ENCODE measurements around the gene TPST1.
A peak's percentile ranks its signal among the peaks of the same experiment; 100 is the strongest.

TPST1 gene

DNA sequence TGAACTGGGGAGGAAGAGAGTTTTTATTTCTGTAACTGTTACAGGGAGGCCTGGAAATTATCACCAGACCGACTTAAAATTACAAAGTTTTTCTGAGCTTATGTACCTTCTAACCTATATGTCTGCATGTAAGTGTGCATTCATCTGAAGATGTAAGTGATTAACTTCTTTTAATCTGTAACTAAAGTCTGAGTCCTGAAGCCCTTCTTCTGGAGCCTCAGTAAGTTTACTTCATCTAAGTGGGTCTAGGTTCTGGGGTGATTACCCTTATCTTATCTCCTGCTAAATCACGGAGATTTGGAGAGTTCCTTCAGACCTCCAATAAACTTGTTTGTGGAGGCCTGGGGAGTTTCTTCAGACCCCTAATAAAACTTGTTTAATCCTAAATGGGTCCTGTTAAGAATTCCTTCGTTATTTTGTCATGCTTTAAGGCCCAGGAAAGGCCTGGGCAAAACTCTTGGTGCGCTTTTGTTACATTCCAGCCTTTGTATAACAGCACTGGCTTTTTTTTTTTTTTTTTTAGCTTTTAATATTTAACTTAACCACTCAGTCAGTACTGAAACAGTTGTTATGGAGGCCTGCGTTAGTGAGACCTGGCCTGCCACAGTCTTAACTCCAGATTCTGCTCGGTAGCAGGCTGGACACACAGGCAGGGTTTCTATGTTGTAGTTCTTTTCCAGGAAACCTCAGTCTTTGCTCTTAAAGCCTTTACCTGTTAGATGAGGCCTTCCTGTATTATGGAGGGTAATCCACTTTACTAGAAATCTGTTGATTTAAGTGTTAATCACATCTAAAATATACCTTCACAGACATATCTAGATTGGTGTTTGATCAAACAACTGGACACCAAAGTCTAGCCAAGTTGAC is 33.0 kb downstream of the TPST1 start:
- DNase-seq = peak; percentile 47

DNA sequence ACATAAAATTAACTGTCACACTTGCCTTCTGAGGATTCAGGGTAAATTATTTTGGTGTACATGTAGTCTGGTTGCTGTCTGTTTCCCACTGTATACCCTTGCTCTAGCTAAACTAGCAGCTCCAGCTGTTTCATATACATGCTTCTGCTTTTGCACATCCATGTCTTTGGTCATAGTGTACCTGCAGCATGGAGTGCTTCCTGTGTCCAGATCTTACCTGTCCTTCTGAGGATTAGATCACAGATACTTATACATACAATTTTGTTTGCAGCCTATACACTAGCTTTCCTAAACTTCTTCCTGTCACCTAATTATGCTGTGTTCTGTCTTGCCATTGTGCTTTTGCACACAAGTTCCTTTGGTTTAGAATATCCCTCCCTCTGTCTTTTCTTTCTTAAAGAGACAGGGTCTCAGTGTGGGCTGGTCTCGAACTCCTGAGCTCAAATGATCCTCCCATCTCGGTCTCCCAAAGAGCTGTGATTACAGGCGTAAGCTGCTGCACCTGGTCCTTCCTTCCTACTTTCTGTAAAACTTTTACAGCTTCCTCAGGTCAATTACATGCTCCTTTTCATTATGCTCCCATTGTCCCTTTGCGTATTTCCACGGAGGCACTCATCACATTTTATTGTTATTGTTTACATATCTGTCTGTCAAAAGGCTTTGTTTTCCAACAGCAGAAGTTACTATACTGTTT is 33.8 kb downstream of the TPST1 start:
- DNase-seq = peak; percentile 18

DNA sequence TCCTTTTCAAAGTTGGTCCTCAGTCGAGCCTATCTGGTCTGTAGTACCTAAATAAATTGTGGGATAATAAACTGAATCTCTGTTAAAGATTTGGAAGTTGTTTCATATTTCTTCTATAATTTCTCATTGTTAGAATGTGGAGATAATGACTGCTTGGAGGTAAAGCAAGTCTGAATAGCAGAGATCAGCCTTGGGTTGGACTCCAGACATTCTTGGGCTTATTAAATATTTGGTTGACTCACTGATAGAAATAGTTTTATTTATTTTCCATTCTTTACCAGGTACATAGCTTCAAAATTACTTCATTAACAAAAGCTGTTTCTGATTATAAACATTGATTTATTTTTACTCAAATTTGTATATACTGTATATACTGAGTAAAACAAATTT is 34.3 kb downstream of the TPST1 start:
- DNase-seq = no peak

DNA sequence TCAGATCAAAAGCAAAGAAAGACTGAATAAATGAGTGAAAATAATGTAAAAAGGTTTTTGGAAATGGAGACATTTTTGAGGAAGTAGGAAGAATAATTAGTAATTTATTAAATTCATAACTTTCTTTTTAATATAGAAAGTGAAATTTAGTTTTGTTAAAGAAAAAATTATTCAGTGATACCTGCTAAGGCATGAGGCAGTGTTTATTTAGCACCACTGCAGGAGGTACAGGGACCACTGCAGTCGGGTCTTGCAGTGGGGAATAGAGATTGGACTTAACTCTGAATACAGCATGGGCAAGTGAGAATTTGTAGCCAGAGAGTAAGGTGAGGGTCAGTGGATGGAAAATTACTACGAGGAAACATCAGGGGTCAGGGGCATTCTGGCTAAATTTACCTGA is 39.9 kb downstream of the TPST1 start:
- no peak for DNase-seq

DNA sequence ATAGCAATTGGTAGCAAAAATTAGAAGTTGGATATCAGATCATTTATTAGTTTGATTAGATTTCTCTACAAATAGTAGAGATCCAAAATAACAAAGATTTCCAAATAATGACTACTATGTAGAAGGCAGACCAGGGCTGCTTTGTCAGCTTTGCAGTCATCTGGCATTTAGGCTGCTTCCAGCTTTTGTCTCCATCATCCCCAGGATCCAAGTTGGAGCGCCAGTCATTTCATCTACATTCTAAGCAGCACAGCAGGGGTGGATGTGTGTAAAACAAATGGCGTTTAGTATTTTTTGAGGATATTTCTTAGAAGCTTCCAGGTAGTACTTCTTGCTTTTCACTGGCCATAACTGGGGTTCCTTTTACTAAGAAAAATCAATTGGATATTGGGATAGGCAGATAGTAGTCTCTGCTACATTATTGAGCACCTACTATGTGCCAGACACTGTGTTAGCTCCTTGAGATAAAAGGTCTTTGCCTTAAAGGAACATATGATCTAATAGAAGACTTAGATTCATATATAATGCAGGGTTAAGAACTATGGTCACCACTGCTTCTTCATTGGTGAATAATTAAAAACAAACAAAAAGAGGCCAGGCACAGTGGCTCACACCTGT is 41.5 kb downstream of the TPST1 start:
- DNase-seq = no peak

DNA sequence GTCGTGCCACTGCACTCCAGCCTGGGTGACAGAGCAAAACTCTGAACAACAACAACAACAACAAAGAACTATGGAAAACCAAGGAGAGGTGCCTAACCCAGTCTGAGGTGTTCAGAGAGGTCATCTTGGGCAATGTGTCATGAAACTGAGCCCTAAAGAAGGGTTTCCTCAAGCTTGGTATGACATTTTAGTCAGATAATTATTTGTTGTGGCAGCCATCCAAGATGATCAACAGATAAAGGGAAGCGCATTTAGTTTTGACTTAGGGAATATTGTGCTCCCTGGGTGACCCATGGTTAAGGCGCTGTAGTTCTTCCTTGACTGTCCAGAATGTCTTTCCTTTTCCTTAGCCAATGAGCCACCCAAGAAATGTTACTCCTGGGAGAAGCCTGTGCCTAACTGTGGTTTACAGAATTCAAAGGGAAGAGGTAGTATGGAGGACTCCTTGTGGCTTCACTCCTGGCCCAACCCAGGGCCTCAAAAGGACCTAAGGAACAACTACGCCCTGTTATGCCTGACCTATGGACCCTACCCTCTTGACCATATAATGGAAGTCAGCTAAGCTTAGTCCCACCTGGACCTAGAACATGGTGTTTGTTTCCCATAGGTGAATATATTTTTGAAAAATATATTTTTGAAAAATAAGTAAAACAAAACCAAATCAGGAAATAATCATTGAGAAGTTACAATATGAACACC is 42.4 kb downstream of the TPST1 start:
- DNase-seq = no peak

DNA sequence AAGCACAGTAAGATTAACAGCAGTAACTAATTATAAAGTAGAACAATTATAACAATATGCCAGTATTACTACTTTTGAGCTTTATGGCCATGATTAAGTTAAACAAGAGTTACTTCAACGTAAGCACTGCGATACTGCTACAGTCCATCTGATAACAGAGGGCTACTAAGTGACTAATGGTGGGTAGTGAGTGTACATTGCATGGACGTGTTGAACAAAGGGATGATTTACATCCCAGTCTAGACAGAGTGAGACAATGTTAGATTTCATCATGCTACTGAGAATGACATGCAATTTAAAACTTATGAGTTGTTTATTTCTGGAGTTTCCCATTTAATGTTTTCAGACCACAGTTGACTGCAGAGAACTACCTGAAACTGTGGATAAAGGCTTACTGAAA is 45.6 kb downstream of the TPST1 start:
- no peak for DNase-seq

DNA sequence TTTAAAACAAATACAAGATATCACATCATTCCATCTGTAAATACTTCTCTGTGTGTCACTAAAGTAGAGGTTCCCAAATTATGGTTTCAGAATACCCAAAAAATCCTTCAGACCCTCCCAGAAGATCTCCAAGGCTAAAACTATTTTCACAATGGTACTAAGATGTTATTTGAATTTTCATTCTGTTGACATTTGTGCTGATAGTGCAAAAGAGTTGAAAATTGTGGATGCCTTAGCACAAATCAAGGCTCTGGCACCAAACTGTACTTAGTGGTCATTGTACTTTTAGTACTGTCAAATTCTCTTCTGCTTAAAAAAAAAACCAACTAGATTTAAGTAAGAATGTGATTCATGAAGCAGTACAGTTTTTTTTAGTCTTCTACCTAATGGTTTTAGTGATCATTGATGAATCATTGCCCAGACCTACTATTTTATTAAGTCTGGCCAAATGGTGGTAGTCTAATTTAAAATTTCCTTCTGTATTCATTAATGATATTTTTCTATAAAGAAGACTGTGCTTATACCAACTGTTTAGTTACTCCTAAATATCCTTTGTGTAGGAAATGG is 50.5 kb downstream of the TPST1 start:
- DNase-seq = no peak

DNA sequence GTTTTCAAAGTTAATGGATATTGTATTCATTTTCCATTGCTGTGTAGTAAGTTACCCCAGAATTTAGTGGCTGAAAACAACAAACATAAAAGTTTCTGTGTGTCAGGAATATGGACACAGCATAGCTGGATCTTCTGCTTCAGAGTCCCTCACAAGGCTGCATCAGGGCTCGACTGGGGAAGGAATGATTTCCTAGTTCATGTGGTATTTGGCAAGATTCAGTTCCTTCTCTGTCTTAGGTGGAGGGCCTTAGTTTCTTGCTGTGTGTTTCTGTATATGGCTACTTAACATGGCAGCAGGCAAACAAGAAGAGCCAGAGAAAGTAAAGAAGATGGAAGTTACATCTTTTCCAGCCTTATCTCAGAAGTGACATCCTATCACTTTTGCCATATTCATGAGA is 51.1 kb downstream of the TPST1 start:
- no peak for DNase-seq

DNA sequence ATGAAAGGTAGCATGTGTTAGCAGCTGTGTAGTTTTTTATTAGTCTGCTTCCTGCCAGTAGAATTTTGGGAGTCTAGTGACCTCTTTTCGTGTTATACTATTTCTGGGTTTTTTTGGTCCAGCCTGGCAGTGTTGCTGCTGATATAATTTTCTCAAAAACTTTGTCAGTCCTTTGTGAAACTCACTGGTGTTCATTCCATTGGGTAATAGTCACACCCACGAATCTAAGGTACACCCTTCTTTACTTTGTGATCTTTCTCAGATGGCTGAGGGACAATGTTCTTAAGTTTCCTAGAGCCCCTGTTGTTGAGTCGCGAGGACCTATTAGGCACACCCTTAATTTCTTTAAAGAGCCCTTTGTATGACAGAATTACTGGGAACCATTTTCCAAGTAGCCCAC is 52.3 kb downstream of the TPST1 start:
- DNase-seq = no peak

DNA sequence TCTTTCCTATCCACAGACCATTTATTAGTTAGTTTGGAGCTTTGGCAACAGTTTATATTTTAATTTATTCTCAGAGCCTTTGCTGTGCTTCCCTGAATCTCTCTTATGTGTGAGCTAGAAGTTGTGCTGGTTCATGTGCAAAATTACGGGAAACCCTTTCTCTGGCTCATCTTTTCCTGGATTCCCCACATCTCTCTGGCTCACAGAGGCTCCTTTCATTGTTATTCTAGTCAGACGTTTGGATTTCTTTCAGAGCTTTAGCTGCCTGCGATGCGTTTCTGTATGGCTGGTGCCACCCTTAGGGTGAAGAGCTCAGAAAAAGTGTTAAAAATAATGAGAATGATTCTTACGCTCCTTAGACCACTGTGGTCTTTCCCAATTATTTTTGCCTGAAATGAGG is 53.3 kb downstream of the TPST1 start:
- no peak for DNase-seq

DNA sequence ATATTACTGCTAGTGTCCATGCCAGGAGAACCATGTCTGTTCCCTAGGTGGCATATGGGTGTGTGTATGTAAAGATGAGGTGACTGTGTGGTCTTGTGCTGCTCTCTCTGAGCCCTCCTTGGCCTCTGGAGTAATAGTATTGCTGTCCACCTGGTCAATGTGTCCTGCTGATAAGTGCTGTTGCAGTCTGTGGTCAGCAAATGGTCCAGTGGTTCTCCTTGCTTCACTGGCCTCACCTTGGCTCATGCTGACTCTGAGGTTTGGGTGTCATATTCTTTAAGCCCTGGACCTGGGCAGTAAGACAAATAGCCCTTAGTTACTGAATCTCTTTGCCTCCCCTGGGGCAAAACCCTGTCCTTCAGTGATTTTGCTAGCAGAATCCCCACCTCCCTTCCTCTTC is 56.8 kb downstream of the TPST1 start:
- no peak for DNase-seq

DNA sequence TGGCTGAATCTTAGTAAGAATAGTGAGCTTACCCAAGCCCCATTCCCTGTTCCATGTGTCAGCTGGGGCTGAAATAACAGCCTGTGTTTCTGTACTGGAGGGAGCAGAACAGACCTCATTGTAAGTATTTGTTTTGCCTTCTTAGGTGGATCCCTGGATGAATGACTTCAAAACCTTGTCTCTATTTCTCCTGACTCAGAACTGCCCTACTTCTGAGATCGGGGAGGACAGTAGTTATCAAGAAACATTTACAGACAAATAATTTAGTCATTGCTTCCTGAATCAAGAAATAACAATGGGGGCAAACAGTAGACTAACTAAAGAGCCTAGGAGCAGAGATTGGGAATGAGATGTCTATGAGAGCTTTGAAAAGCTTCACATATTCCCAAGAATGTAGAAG is 58.8 kb downstream of the TPST1 start:
- no peak for DNase-seq

DNA sequence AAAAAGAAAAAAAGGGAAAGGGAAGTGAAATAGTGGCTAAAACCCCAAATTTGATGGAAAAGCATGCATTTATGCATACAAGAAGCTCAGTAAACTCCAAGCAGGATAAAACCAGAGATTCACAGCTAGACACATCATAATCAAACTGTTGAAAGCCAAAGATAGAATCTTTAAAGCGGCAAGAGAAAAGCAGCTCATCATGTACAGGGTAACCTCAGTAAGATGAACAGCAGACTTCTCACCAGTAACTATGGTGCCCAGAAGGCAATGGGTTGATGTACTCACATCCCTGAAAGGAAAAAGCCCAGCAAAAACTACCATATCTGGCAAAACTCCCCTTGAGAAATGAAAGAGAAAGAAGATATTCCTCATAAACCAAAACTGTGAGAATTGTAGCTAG is 60.4 kb downstream of the TPST1 start:
- DNase-seq = no peak

DNA sequence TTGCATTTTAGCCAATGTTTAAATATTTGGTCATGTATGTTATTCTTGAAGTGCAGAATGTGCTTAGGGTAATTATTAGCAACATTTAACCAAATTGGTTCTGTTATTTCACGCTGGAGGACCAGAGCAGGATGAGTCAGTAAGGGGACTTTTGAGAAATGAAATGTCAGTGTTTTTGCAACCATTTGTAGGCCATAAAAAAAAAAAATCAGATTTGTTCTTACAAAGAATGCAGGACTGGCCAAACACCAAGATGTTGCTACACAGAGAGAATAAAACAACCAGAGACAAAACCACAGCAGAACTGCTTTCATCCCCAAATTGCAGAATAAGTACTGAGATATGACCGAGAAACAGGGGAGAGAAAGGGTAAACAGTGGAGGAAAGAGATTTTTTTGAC is 62.1 kb downstream of the TPST1 start:
- no peak for DNase-seq

DNA sequence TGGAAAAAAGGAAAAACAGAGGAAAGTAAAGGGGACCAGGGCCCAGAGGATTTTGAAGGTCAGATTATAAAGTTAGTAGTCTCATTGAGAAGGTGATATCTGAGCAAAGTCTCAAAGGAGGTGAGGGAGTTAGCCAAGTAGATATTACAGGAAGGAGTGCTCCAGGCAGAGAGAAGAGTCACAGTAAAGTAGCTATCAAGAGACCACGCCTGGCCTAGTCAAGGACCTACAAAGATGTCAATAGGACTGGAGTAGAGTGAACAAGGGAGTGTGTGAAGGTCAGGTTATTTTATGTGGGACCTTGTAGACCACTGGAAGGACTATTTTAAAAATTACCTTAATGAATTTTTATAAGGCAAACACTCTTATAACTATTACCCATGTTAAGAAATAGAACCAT is 64.8 kb downstream of the TPST1 start:
- no peak for DNase-seq

DNA sequence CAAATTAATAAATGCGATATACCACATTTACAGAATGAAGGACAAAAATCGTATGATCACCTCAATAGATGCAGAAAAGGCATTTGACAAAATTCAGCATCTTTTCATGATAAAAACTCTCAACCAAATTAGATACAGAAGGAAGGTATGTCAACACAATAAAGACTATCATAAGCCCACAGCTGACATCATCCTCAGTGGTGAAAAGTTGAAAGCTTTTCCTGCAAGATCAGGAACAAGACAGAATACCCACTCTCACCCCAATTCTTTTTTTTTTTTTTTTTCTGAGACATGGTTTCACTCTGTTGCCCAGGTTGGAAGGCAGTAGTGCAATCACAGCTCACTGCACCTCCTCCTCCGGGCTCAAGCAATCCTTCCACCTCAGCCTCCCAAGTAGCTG is 67.2 kb downstream of the TPST1 start:
- no peak for DNase-seq

DNA sequence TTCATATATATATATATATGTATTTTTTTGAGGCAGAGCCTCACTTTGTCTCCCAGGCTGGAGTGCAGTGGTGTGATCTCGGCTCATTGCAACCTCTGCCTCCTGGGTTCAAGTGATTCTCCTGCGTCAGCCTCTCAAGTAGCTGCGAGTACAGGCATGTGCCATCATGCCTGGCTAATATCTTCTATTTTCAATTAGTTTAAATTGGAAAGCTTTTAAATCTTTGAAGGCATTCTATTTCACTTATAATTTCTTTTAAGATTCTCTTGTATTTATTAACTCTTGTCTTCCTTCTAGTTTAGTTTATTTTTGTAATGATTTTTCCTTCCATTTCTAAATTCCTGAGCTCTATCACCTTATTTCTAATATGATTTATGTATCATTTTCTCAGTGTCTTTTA is 71.2 kb downstream of the TPST1 start:
- DNase-seq = no peak

DNA sequence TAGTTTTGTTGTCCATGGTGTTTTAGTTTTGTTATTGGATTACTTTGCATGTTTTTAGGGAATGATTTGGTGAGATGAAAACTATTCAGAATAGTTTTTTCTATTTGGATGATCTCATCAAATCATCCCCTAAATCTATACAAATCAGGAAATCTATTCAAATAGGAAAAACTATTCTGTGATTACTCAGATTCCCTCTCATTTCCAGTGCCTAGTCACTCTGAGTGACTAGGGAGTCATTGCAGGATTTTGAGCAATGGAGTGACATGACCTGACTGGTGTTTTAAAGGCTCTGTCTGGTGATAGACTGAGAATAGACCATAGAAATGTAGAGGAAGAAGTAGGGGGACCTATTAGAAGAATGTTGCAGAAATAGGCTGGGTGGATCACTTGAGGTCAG is 72.4 kb downstream of the TPST1 start:
- no peak for DNase-seq

DNA sequence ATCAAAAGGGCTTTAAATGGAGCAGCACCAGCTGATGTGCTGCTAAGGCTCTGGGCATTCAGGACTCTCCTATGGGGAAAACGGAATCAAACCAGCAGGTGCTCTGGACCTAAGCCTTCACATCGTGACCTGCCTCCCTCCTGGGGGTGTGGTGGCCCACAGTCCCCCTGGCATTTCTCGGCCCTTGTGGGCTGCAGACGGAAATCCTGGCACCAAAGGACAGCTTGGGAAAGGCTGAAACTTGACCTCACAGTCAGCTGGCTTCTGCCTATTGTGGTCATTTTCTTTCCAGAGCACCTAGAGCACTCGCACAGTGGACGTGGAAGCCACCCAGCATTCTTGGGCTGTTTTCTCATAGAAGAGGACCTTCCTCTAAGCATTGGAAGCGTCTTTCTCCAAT is 74.8 kb downstream of the TPST1 start:
- no peak for DNase-seq

DNA sequence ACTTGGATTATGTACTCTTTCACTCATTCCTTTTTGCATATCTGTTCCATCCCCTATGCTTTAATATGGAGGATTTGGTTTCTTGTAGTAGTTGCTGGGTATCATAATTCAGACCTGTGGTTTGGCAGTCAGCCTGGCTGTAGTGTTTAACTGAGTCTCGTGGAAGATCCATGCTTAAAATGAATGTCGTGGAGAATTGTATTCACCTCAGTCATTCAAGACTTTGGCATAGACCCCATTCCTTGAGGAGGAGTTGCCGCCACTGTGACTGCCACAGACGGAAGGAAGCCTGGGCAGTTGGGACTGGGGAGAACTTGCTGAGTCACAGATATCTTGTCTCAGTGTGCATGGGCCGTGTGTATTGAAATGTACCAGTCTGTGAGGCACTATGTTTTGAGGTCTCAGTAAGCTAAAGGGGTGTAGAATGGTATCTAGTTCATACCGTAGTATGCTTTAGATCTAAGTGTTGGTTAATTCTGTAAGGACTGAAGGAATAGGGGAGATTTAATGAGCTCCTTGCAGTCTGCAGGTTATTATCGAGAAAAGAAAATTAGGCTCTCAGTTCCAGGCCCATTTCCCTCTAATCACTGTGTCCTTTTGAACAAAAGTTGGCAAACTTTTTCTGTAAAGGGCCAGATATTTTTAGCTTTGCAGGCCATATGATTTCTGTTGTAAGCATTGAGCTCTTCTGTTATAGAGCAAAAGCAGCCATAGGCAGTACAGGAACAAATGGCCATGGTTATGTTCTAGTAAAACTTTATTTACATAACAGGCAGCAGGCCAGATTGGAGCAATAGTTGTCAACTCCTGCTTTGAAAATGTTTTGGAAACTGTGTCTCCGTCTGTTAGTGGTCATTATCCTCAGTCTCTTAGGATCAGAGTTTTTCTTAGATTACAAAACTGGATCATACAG is 76.8 kb downstream of the TPST1 start:
- DNase-seq = no peak

DNA sequence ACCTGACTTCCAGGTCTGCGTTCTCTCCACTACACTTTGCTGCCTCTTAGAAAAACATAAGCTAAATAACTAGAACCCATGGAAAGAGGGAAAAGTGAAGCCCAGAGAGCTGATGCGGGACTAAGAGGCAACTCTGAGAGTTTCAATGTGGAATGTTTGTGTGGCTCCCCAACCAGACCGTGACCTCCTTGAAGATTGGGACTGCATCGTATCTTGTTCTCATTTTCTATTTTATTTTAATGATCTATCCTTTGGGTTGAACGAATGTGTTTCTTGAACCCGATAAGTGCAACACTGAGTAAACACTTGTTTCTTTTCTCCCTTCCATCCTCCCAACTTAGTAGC is 77.4 kb downstream of the TPST1 start:
- no peak for DNase-seq
